GM12875 (cell line): ENCODE measurements around the gene ADGRL3.
"Not testable (repeated sequence)": the region's sequence is repeated elsewhere in the genome, so short reads cannot be mapped to it uniquely, and the experiment has no call there.

ENCODE experiments used
- H3K4me3 ChIP-seq: one replicate; pipeline ENCODE4 v1.5.1; 2011; ENCODE audit warnings: low read depth, low read length, control low read depth
- CTCF ChIP-seq: IDR thresholded peaks from 2 replicates; pipeline ENCODE4 v1.5.1; 2011; ENCODE audit warnings: low read depth, mild to moderate bottlenecking, control low read depth, inconsistent platforms, low read length, moderate library complexity, borderline replicate concordance; ENCODE audit not compliant: insufficient read depth

ADGRL3 gene

GRCh38 chr4:61204353-61205060, 4.4 kb downstream of the ADGRL3 start:
- no peak overlapping the region for H3K4me3 ChIP-seq
- no peak for TF ChIP-seq CTCF

GRCh38 chr4:61205066-61205465, 4.9 kb downstream of the ADGRL3 start:
- TF ChIP-seq CTCF: no peak
- no peak overlapping the region for H3K4me3 ChIP-seq

- H3K4me3 ChIP-seq: not testable (repeated sequence)
These were observed 7.0 kb downstream of the ADGRL3 start for GRCh38 chr4:61207156-61207555.

GRCh38 chr4:61210186-61210939, 10.2 kb downstream of the ADGRL3 start:
- no peak overlapping the region for H3K4me3 ChIP-seq
- no peak for TF ChIP-seq CTCF

GRCh38 chr4:61211781-61212180, 11.7 kb downstream of the ADGRL3 start:
- no peak for TF ChIP-seq CTCF
- no peak overlapping the region for H3K4me3 ChIP-seq

GRCh38 chr4:61212788-61213187, 12.7 kb downstream of the ADGRL3 start:
- no peak for TF ChIP-seq CTCF
- H3K4me3 ChIP-seq: no peak overlapping the region

- TF ChIP-seq CTCF: no peak
- H3K4me3 ChIP-seq: no peak overlapping the region
These were observed 14.6 kb downstream of the ADGRL3 start for GRCh38 chr4:61214680-61215079.
